Forelimb muscle (tissue), 1 donor: Measurements from ENCODE around the gene CFHR4. TPM values are rescaled to one million over a fixed set of nuclear protein-coding genes. Genes with fewer than 3 reads are reported as not detected.
"Not testable (repeated sequence)": the region's sequence is repeated elsewhere in the genome, so short reads cannot be mapped to it uniquely, and the experiment has no call there.

ENCODE experiments used
- DNase-seq: peaks from one replicate; pipeline ENCODE4 v3.0.0-alpha.2; 2013; ENCODE audit warnings: low read depth
- polyA plus RNA-seq: library from polyadenylated mRNA; unstranded; fragments of 120-200 nt; gene quantifications from one replicate; pipeline ENCODE4 v1.2.1, GENCODE V29; 2013; ENCODE audit not compliant: insufficient read length

CFHR4 gene
- polyA plus RNA-seq = not detected

DNA sequence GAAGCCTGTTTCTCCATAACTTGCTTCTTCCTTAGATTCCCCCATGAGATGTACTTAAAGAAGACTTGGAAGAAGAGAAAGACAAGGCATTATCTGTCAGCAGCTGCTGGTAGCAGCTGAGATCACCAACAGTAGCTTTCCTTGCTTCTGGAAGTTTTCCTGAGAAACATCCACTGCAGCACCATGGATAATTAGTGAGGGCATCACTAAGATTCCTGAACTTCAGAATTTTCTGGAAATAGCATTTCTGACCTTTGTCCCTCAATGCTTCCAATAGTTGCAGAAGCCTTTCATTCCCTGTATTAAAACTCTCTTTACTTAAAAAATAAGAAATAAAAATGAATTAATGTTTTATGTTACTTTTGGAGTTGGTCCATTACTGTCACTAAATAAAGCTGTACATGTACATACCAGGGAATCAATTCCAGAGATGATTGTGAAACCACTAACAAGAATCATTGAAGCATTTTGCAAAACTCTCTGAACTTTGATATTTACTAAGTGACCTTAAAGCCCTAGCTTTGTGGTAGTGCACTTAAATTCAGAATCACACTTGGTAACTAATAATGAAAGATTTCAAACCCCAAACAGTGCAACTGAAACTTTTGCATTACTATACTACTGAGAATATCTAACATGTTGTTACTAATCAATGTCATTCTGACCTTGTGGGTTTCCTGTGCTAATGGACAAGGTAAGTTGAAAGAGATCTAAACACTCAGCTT, at the start of gene CFHR4:
CFHR4 (plus strand) TSS at position 538 of the 725 bp plus-strand sequence; CDS start at position 637, 99 bp downstream.
- DNase-seq = no peak

DNA sequence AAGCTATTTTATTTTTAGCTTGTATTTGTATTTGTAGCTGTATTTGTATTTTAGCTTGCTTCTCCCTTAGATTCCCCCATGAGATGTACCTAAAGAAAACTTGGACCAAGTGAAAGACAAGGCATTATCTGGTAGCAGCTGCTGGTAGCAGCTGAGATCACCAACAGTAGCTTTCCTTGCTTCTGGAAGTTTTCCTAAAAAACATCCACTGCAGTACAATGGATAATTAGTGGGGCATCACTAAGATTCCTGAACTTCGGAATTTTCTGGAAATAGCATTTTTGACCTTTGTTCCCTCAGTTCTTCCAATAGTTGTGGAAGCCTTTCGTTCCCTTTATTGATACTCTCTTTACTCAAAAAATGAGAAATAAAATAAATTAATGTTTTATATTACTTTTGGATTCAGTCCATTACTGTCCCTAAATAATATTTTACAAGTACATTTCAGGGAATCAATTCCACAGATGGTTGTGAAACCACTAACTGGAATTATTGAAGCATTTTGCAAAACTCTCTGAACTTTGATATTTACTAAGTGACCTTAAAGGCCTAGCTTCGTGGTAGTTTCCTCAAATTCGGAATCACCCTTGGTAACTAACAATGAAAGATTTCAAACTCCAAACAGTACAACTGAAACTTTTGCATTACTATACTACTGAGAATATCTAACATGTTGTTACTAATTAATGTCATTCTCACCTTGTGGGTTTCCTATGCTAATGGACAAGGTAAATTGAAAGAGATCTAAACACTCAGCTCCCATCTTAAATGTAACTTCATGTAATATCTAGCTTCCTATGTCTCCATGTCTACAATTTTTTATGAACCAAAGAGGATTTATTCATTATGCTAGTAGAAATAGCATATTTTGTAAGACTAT, 38.0 kb upstream of the CFHR4 start:
- DNase-seq = not testable (repeated sequence)

DNA sequence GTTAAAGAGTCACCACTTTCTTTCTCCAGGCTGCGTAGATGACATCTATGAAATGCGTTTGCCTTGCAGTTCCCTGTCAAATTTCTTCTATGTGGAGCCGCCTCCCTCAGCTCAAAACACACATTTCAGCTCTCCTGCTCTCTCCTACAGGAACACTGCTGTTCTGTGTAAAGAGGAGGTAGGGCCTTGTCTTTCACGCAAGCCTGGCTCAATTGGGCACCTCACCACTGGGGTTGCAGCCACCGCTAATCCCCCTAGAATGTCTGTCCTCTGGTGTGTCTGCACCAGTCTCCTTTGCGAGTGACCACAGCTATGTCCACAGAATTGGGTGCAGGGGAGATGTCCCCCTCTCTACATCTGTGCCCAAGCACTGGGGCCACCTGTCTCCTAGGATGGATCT, 31.8 kb upstream of the CFHR4 start:
- no peak for DNase-seq

DNA sequence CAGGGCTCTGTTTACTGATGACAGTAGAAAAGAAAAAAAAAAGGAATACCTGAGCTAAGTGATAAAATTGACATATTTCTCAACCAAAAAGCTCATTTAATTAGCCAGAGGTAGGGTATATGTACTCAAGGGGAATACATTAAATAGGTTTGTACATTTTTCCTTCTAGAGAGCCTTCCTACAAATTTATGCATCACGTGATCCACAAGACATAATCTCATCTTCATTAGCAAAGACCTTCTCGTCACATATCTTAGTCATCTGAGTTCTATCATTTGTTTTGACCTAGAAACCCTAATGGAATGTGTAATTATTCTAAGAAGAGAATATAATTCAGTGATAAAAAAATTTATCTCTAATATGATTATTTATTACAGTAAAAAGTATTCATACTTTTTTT, 30.7 kb upstream of the CFHR4 start:
- no peak for DNase-seq

DNA sequence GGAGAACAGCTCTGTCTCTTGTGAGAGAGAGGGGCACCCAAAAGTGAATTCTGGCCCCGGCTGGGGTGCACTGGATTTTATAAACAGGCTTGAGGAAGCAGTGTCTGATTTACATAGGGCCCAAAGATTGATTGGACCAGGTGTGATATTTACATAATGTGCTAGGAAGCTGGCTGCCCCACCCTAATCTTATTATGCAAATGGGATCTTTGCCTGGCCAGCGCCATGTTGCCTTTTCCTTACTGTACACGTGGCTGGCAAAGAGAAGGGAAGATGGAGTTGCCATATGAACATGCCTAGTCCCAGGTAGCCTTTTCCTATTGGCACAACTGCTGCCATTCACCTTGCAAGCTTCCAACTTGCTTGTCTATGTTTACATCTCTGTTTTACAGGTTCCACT, 29.0 kb upstream of the CFHR4 start:
- DNase-seq = no peak

DNA sequence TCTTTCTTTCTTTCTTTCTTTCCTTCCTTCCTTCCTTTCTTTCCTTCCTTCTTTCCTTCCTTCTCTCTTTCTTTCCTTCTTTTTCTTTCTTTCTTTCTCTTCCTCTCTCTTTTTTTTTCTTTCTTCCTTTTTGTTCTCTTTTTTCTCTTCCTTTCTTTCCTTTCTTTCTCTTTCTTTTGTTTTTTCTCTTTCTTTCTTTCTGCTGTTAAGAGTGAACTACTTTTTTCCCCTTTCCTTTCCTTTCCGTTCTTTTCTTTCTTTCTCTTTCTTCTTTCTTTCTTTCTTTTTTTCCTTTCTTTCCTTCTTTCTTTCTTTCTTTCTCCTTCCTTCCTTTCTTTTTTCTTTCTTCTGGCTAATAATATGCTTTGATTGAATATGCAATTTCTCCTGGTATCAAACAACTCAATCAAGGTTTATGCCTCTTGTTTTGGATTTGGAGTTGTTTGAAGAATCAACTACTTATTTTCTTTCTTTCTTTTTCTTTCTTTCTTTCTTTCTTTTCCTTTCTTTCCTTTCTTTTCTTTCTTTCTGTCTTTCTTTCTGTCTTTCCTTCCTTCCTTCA, 27.4 kb upstream of the CFHR4 start:
- DNase-seq = no peak

DNA sequence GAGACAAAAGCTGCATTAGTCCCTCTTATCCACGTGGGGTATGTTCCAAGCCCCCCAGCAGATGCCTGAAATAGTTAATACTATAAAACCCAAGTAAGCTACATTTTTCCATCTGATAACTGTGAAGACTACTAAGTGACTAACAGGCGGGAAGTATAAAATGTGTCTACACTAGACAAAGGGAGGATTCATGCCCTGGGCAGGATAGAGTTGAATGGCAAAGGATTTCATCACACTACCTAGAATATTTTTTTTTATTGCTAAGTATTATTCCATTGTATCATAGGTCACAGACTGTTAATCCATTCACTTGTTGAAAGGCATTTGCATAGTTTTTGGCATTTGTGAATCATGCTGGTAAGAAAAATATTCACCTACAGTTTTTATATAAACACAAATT, 26.4 kb upstream of the CFHR4 start:
- no peak for DNase-seq

DNA sequence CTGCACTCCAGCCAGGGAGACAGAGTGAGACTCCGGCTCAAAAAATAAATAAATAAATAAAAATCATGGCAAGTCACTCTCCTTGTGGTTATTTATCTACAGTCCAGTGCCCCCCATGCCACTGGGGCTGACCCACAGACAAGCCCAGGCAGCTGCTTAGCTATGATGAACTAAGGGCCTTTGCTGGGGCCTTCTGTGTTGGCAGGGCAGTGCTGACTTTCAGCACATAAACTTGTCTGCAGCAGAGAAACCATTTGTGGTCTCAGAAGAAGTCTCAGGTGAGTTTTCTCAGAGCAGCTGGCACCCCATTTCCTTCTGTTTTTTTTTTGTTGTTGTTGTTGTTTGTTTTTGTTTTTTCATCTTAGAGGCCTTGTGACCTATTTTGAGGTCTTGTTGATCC, 20.9 kb upstream of the CFHR4 start:
- no peak for DNase-seq

DNA sequence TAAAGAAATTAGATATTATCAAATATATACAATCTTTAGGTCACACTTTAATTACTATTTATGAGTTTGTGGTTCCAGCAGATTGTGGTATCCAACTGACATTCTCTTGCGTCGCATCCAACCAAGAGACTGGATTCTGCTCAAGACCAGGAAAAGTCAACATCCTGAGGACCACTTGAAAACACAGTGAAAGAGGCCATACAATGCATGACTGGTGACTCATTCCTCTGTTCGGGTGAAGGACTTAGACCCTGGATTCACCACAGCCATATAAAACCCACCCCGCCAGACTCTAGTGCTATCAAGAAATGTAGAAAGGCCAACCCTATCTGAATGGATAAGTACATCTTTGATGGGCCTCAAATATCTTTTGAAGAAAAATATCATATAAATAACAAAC, 14.5 kb upstream of the CFHR4 start:
- DNase-seq = no peak

DNA sequence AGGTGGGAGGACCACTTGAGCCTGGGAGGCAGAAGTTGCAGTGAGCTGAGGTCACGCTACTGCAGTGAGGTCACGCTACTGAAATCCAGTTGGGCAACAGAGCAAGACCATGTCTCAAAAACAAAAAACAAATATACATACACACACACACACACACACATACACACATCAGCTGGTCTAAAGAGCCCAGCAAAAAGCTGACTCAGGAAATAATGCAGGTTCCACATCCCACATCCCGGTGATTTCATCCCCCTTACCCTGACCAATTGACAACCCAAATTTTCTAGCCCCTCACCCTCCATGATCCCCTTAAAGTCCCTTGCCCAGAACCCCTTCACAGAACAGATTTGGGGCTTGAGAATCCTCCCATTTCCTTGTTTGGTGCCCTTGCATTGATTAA, 11.9 kb upstream of the CFHR4 start:
- DNase-seq = no peak

DNA sequence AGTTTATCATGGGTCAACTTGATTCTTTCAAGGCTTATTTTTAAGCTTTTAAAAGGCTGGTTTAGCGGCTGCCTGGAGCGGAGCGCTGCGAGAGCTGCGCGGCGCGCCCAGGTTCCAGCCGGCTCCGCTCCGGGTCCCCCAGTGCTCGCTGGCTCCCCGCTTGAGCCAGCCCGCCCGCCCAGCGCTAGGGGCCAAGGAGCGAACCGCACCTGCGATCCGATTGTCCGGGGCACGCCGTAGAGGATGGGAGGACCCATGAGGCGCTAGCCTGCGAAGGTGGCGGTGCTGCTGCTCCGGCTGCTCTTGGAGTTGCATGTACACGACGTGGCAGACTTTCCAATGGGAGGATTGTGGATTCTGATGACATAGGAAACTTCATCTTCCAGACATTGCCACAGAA, 9.9 kb upstream of the CFHR4 start:
- no peak for DNase-seq

DNA sequence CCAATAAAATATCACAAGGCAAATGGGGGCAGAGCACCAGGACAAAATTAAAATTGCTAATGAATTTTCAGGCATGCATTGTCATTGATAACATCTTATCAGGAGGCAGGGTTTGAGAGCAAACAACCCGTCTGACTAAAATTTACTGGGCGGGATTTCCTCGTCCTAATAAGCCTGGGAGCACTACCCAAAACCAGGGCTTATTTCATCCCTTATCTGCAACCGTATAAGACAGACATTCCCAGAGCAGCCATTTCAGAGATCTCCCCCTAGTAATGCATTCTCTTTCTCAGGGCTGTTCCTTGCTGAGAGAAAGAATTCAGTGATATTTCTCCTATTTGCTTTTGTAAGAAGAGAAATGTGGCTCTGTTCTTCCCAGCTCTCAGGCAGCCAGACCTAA, 1.3 kb upstream of the CFHR4 start:
- not testable (repeated sequence) for DNase-seq

DNA sequence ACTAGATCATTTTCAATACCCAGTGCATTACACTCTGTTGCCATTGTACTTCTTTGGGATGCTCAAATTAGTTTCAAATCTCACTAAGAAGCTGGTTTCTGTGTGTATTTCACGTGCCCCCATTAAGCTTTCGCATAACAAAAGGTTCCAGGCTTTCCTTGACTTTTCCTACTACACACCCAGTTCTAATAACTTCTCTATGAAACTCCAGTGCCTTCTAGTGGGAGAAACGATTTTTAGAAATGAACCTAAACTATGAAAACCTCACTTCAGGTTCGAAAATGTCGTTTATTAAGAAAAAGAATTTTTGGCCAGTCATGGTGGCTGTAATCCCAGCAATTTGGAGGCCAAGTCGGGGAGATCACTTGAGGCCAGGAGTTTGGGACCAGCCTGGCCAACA, 2.8 kb downstream of the CFHR4 start:
- DNase-seq = no peak

DNA sequence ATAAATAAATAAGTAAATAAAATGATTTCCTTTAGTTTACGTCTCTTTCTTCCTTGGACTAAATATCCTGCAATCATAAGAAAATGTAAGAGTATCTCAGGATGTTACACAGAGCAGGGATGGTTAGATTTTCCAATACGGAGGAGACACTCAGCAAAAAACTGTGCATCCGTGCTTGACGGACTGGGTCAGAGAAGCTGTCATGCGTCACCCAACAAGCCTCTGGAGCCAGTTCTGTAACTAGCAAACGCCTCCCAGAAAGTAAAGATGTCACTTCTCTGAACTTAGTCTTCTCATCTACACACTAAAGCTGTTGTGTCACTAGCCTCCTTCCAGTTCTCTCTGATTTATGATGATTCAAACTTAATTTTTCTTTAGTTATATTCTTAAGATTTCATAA, 3.4 kb downstream of the CFHR4 start:
- no peak for DNase-seq

DNA sequence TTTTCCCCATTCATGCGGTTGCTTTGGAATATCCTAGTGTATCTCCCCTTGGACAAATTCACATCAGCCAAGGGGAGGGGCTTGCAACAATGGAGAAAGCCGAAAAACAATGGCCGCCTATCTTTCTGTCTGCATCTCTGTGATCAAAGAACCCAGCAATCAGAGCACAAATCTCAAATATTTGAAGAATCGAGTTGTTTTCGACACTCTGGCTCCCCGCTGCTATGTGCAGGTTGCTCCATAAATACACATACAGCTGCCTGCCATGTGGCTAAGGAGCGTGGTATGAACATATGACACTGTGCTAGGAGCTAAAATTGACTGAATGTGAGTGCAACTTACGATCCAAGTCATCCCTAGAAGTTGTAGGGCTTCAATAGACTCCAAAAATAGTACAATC, 8.5 kb downstream of the CFHR4 start:
- no peak for DNase-seq

DNA sequence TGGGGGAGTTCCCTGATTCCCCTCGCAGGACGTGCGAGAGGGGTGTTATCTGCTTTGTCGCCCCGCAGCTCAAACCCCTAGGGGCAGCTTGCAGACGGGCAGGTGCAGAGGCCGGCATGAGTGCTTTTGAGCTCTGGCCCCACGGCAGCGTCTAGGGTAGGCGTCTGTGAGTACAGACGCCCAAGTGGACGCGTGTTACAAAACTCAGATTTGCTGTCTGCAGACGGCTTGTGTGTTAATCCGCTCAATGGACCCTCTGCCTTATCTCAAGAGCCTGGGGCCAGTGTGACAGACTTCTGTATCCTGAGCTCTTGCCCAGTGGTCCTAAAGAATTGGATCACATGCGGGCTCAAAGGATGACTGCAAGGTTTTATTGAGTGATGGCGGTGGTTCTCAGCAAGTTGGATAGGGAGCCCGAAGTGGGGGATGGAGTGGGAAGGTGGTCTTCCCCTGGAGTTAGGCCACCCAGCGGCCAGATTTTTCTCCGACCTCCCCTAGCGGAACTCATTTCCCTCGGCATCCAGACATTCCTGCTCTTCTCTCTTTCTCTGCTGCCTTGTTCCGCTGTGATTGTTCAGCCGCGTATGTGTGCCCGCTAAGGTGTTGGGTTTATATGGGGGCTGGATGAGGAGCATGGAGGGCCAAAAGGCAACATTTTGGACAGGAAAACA, 9.4 kb downstream of the CFHR4 start:
- no peak for DNase-seq

DNA sequence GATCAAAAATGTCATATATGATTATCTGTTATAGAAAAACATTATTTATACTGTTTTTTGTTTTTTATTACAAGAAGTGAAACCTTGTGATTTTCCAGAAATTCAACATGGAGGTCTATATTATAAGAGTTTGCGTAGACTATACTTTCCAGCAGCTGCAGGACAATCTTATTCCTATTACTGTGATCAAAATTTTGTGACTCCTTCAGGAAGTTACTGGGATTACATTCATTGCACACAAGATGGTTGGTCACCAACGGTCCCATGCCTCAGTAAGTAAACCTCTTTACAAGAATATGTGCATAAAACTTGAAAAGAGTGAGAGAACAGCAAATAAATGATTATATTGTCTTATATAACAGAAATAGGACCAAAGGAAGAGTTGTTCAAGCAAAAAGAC, 14.5 kb downstream of the CFHR4 start:
- DNase-seq = no peak

DNA sequence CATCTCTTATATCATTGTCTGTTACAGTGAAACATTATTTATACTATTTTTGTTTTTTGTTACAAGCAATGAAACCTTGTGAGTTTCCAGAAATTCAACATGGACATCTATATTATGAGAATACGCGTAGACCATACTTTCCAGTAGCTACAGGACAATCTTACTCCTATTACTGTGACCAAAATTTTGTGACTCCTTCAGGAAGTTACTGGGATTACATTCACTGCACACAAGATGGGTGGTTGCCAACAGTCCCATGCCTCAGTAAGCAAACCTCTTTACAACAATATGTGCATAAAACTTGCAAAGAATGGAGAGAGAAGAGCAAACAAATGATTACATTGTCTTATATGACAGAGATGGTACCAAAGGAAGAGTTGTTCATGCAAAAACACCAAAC, 22.4 kb downstream of the CFHR4 start:
- no peak for DNase-seq

DNA sequence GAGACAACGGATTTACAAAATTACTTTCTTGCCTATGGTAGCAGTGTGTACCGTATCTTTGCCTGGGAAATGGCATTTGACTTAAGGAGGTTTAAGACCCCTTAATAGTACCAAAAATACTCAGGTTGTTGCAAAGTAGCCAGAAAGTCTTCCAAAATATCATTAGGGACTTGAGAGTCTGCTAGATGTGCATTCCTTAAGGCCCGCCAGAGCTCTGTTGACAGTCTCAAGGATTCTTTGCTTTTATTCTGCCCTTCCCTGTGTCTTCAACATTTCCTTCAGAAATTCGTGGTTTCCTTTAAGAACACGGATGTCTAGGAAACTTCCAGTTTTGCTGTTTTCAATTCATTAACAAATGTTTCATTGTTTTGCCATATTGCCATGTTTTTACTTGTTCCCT, 24.4 kb downstream of the CFHR4 start:
- not testable (repeated sequence) for DNase-seq

DNA sequence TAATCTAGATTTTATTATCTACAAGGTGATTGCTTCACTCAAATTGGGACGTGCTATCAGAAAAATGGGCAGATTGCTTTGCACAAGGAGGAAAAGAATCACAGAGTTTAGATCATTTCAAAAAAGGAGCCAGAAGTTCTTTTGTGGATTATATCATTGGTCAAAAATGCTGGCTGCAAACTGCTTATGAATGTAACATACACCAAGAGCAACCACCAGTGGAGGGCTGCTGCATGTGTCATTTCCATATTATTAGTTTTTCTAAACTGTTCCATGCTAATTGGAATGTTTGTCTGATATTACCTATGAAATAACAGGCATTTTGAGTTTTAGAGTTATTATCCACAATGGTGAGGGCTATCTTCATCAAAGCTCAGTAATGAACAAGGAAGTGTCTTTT, 39.0 kb downstream of the CFHR4 start:
- DNase-seq = not testable (repeated sequence)

DNA sequence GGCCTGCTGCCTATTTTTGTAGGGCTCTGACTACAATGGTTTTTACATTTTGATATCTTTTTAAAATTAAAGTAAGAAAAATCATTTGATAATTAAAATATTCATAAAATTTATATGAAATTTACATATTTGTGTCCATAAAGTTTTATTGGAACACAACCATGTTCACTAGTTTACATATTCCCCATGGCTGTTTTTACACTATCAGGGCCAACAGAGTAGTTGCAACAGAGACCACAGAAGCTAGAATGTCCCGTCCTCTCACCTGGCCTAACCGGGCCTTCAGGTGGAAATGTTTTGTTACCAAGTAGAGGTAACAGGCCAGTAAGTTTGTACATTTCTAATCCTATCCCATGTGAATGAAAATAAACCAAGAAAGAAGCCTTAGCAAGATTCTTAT, 45.0 kb downstream of the CFHR4 start:
- DNase-seq = not testable (repeated sequence)

DNA sequence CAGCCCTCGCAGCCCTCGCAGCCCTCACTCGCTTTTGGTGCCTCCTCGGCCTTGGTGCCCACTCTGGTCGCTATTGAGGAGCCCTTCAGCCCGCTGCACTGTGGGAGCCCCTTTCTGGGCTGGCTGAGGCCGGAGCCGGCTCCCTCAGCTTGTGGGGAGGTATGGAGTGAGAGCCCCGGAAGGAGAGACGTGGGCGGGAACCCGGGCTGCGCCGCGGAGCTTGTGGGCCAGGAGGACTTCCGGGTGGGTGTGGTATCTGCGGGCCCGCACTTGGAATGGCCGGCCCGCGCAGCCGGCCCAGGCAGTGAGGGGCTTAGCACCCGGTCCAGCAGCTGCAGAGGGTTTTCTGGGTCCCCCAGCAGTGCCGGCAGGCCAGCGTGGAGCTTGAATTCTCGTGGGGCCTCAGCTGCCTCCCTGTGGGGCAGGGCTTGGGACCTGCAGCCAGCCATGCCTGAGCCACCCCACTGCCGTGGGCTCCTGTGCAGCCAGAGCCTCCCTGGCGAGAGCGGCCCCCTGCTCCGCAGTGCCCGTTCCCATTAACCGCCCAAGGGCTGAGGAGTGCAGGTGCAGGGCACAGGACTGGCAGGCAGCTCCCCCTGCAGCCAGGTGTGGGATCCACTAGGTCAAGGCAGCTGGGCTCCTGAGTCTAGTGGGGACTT, 45.8 kb downstream of the CFHR4 start:
- DNase-seq = no peak
